ENCODE data around the gene TNFRSF1A. TPM values are rescaled to one million over a fixed set of nuclear protein-coding genes. Genes with fewer than 3 reads are reported as not detected.

TNFRSF1A gene
- total RNA-seq, 1 donor from 2014 or later, result 127 TPM

DNA sequence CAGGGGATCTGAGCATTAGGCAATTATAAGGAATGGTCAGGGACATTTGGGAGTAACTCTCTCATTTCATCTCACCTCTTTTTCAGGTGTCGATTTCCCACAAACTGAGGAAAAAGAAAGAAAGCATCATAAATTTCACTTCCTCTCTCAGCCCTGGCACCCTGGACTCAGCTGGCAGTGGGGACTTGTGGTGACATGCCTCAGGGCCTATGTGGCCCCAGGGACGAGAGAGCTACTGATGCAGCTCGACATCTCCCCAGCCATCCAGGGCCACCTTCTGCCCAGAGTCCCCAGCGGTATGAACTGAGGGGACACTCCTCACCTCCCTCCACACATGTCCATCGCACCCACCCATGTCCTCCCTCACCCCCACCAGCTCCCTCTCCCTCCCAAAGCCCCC, 11.7 kb downstream of the TNFRSF1A start:
- Mint-ChIP-seq H3K4me1 (ENCODE audit: low read depth) (peaks cover 16% of the 10 kb centered on the region), H3K9me3 (ENCODE audit: low read depth) (no peaks in the 10 kb centered on the region), H3K27me3 (ENCODE audit: low read depth) (no peaks in the 10 kb centered on the region), H3K4me3 (ENCODE audit: unreplicated experiment) (no peak overlapping the region), H3K27ac (ENCODE audit: unreplicated experiment) (peak overlapping the region; percentile 36), H3K36me3 (ENCODE audit: low read depth) (peaks cover 36% of the 10 kb centered on the region)
- TF ChIP-seq, protein P1, sequence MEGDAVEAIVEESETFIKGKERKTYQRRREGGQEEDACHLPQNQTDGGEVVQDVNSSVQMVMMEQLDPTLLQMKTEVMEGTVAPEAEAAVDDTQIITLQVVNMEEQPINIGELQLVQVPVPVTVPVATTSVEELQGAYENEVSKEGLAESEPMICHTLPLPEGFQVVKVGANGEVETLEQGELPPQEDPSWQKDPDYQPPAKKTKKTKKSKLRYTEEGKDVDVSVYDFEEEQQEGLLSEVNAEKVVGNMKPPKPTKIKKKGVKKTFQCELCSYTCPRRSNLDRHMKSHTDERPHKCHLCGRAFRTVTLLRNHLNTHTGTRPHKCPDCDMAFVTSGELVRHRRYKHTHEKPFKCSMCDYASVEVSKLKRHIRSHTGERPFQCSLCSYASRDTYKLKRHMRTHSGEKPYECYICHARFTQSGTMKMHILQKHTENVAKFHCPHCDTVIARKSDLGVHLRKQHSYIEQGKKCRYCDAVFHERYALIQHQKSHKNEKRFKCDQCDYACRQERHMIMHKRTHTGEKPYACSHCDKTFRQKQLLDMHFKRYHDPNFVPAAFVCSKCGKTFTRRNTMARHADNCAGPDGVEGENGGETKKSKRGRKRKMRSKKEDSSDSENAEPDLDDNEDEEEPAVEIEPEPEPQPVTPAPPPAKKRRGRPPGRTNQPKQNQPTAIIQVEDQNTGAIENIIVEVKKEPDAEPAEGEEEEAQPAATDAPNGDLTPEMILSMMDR (IDR thresholded peaks at IDR 0.05), result no peak
- no peak for DNase-seq (ENCODE audit: low spot score)

DNA sequence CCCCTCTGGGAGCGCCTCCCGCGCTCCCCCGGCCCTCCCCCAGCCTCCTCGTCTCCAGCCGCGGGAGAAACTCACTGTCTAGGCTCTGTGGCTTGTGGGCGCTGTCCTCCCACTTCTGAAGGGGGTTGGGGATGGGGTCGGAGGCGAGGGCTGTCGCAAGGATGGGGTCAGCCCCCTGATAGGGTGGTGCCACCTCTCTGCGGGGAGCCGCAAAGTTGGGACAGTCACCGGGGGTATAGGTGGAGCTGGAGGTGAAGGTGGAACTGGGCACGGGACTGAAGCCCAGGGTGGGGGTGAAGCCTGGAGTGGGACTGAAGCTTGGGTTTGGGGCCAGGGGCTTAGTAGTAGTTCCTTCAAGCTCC, 12.2 kb downstream of the TNFRSF1A start:
- DNase-seq (ENCODE audit: low spot score), result no peak
- Mint-ChIP-seq H3K27me3 (ENCODE audit: low read depth) (no peaks in the 10 kb centered on the region), H3K9me3 (ENCODE audit: low read depth) (no peaks in the 10 kb centered on the region), H3K27ac (ENCODE audit: unreplicated experiment) (no peak overlapping the region), H3K4me3 (ENCODE audit: unreplicated experiment) (no peak overlapping the region), H3K4me1 (ENCODE audit: low read depth) (peaks cover 21% of the 10 kb centered on the region), H3K36me3 (ENCODE audit: low read depth) (peaks cover 36% of the 10 kb centered on the region)
- TF ChIP-seq, protein P1 (IDR thresholded peaks at IDR 0.05), result no peak

DNA sequence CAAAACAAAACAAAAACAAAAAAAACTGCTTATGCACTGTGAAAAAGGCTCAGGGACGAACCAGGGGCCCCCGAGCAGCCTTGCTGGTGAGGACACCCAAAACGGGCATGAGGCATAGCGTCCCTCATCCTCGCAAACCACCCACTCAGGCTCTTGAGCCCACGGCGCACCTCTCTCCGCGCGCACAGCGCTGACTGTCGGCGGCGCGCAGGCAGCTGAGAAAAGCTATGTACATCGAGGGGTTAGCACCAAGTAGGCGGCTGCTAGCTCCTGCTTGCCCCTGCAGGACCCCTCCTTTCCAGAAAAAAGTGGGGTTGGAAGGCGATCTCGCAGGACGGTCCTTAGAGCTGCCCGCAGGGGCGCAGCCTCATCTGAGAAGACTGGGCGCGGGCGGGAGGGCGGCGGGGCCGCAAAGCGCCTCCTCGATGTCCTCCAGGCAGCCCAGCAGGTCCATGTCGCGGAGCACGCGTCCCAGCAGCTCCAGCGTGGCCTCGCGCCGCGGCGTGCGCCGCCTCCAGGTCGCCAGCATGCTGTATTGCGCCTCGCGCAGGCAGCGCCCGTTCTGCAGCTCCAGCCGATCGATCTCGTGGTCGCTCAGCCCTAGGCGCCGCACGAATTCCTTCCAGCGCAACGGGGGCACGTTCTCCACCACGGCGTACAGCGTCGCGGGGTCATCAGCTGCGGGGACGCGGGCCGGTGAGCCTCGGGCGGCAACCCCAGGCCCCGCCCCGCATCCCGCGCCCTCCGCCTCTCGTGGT, 12.8 kb downstream of the TNFRSF1A start:
- Mint-ChIP-seq H3K4me1 (ENCODE audit: low read depth) (peaks cover 26% of the 10 kb centered on the region), H3K27ac (ENCODE audit: unreplicated experiment) (no peak overlapping the region), H3K9me3 (ENCODE audit: low read depth) (no peaks in the 10 kb centered on the region), H3K36me3 (ENCODE audit: low read depth) (peaks cover 34% of the 10 kb centered on the region), H3K27me3 (ENCODE audit: low read depth) (no peaks in the 10 kb centered on the region), H3K4me3 (ENCODE audit: unreplicated experiment) (no peak overlapping the region)
- TF ChIP-seq, protein P1 (IDR thresholded peaks at IDR 0.05), result no peak
- DNase-seq (ENCODE audit: low spot score), result no peak

DNA sequence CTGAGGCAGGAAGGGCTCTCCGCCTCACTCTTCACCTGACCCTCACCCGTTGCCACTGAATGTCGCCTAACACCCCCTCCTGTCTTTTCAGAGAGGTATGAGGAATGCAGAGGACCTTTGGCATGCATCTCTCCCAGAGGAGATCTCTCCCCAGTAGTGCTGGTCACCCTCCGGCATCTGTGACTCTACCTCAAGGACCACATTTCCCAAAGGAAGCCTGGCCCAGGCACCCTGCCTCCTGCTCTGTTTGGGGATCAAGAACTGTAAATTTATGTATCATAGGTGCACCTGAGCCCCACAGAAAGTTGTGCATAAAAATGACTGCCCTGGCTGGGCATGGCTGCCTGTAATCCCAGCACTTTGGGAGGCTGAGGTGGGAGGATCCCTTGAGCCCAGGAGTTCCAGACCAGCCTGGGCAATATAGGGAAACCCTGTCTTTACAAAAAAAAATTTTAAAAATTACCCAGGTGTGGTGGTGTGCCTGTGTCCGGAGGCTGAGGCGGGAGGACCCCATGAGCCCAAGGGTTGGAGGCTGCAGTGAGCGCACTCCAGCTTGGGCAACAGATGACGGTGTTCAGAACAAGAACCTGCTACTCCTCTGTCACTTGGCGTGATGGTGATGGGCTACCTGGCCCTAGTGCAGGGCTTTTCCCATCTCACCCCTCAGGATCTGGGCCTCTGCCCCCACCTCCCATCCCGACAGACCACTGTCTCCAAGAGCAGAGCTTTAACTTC, 13.7 kb downstream of the TNFRSF1A start:
- no peak overlapping the region for H3K27ac Mint-ChIP-seq (ENCODE audit: unreplicated experiment)

More for the DNA sequence above, 13.7 kb downstream of the TNFRSF1A start:
- TF ChIP-seq, protein P1 (IDR thresholded peaks at IDR 0.05), result no peak
- no peak for DNase-seq (ENCODE audit: low spot score)
- no peaks in the 10 kb centered on the region for H3K27me3 Mint-ChIP-seq (ENCODE audit: low read depth)
- H3K4me1 Mint-ChIP-seq (ENCODE audit: low read depth), result peaks cover 35% of the 10 kb centered on the region
- no peaks in the 10 kb centered on the region for H3K9me3 Mint-ChIP-seq (ENCODE audit: low read depth)
- H3K36me3 Mint-ChIP-seq (ENCODE audit: low read depth), result peaks cover 28% of the 10 kb centered on the region
- H3K4me3 Mint-ChIP-seq (ENCODE audit: unreplicated experiment), result no peak overlapping the region
